ENCODE data around the gene EGFL7.

DNA sequence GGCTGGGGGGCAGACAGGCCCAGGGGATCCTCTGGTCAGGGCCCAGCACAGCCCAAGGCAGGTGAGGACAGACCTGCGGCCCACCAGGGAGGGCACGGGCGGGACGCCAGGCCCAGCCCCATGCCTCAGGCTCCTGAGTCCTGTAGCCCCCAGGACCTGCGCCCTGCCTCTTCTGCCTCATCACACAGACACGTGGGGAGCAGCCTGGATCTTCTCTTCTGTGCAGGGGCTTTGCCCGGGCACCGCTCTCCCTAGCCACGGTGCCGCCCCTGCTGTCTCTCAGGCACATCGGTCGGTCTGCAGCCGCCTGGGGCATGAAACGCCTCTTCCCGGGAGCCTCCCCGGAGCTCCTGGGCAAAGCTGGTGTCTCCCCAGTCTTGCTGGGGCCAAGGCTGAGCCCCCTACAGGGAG lies 40.2 kb upstream of the EGFL7 start:
- TF ChIP-seq POLR2A (IDR thresholded peaks at IDR 0.05) = no peak
- TF ChIP-seq, protein P1, sequence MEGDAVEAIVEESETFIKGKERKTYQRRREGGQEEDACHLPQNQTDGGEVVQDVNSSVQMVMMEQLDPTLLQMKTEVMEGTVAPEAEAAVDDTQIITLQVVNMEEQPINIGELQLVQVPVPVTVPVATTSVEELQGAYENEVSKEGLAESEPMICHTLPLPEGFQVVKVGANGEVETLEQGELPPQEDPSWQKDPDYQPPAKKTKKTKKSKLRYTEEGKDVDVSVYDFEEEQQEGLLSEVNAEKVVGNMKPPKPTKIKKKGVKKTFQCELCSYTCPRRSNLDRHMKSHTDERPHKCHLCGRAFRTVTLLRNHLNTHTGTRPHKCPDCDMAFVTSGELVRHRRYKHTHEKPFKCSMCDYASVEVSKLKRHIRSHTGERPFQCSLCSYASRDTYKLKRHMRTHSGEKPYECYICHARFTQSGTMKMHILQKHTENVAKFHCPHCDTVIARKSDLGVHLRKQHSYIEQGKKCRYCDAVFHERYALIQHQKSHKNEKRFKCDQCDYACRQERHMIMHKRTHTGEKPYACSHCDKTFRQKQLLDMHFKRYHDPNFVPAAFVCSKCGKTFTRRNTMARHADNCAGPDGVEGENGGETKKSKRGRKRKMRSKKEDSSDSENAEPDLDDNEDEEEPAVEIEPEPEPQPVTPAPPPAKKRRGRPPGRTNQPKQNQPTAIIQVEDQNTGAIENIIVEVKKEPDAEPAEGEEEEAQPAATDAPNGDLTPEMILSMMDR (IDR thresholded peaks at IDR 0.05) = no peak

Measured in prostate gland (tissue), 2 donors.